ENCODE measurements around the gene PGLYRP4.
"Not testable (repeated sequence)": the region's sequence is repeated elsewhere in the genome, so short reads cannot be mapped to it uniquely, and the experiment has no call there.

PGLYRP4 gene

DNA sequence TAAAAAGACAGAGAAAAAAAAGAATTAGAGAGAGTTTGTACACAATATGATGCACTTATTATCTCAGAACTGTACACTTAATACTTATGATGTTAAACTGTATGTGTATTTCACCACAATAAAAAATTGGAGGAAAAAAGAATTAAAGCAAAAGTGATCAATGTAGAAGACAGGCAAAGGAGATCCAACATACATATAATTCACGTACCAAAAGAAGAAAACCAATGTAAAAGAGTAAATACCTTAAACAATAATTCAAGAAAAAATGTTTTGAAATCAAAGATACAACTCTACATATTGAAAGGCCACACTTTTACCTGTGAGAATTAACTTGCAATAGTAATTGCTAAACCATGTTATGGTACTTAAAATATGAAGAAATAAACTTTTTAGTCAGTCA is 26.1 kb downstream of the PGLYRP4 start:
- TF ChIP-seq, protein P1, sequence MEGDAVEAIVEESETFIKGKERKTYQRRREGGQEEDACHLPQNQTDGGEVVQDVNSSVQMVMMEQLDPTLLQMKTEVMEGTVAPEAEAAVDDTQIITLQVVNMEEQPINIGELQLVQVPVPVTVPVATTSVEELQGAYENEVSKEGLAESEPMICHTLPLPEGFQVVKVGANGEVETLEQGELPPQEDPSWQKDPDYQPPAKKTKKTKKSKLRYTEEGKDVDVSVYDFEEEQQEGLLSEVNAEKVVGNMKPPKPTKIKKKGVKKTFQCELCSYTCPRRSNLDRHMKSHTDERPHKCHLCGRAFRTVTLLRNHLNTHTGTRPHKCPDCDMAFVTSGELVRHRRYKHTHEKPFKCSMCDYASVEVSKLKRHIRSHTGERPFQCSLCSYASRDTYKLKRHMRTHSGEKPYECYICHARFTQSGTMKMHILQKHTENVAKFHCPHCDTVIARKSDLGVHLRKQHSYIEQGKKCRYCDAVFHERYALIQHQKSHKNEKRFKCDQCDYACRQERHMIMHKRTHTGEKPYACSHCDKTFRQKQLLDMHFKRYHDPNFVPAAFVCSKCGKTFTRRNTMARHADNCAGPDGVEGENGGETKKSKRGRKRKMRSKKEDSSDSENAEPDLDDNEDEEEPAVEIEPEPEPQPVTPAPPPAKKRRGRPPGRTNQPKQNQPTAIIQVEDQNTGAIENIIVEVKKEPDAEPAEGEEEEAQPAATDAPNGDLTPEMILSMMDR (IDR thresholded peaks at IDR 0.05; ENCODE audit: insufficient read depth, low read length, poor library complexity, severe bottlenecking) = no peak
- no peaks in the 10 kb centered on the region for H3K36me3 ChIP-seq (ENCODE audit: control insufficient read depth, insufficient read depth, low read length)
- H3K4me3 ChIP-seq (replicated peaks; ENCODE audit: low read depth, low read length) = no peak overlapping the region
- no peak for DNase-seq (ENCODE audit: extremely low read depth, insufficient read length)
- no peaks in the 10 kb centered on the region for H3K27me3 ChIP-seq (replicated peaks; ENCODE audit: control insufficient read depth, insufficient read depth, low read length)

GRCh38 chr1:153318145-153318544 is 30.5 kb downstream of the PGLYRP4 start:
- not testable (repeated sequence) for H3K27me3 ChIP-seq (replicated peaks; ENCODE audit: control insufficient read depth, insufficient read depth, low read length); DNase-seq (ENCODE audit: extremely low read depth, insufficient read length)

DNA sequence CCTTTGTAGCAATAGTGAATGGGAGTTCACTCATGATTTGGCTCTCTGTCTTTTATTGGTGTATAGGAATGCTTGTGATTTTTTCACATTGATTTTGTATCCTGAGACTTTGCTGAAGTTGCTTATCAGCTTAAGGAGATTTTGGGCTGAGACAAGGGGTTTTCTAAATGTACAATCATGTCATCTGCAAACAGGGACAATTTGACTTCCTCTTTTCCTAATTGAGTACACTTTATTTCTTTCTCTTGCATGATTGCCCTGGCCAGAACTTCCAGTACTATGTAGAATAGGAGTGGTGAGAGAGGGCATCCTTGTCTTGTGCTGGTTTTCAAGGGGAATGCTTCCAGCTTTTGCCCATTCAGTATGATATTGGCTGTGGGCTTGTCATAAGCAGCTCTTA is 32.6 kb downstream of the PGLYRP4 start:
- DNase-seq (ENCODE audit: extremely low read depth, insufficient read length); H3K27me3 ChIP-seq (replicated peaks; ENCODE audit: control insufficient read depth, insufficient read depth, low read length); H3K36me3 ChIP-seq (ENCODE audit: control insufficient read depth, insufficient read depth, low read length); H3K4me3 ChIP-seq (replicated peaks; ENCODE audit: low read depth, low read length): not testable (repeated sequence)

More at GRCh38 chr1:153318145-153318544, 30.5 kb downstream of the PGLYRP4 start:
- not testable (repeated sequence) for H3K36me3 ChIP-seq (ENCODE audit: control insufficient read depth, insufficient read depth, low read length); H3K4me3 ChIP-seq (replicated peaks; ENCODE audit: low read depth, low read length)

GRCh38 chr1:153314388-153314787 is 34.3 kb downstream of the PGLYRP4 start:
- not testable (repeated sequence) for H3K27me3 ChIP-seq (replicated peaks; ENCODE audit: control insufficient read depth, insufficient read depth, low read length); H3K4me3 ChIP-seq (replicated peaks; ENCODE audit: low read depth, low read length); DNase-seq (ENCODE audit: extremely low read depth, insufficient read length)

GRCh38 chr1:153313288-153313687 is 35.4 kb downstream of the PGLYRP4 start:
- TF ChIP-seq, protein P1 (IDR thresholded peaks at IDR 0.05; ENCODE audit: insufficient read depth, low read length, poor library complexity, severe bottlenecking) = no peak
- no peak for DNase-seq (ENCODE audit: extremely low read depth, insufficient read length)
- no peaks in the 10 kb centered on the region for H3K36me3 ChIP-seq (ENCODE audit: control insufficient read depth, insufficient read depth, low read length)
- H3K4me3 ChIP-seq (replicated peaks; ENCODE audit: low read depth, low read length) = no peak overlapping the region
- no peaks in the 10 kb centered on the region; the same call in 1 of the 2 replicates for H3K27me3 ChIP-seq (replicated peaks; ENCODE audit: control insufficient read depth, insufficient read depth, low read length)

More at GRCh38 chr1:153314388-153314787, 34.3 kb downstream of the PGLYRP4 start:
- H3K36me3 ChIP-seq (ENCODE audit: control insufficient read depth, insufficient read depth, low read length) = not testable (repeated sequence)

DNA sequence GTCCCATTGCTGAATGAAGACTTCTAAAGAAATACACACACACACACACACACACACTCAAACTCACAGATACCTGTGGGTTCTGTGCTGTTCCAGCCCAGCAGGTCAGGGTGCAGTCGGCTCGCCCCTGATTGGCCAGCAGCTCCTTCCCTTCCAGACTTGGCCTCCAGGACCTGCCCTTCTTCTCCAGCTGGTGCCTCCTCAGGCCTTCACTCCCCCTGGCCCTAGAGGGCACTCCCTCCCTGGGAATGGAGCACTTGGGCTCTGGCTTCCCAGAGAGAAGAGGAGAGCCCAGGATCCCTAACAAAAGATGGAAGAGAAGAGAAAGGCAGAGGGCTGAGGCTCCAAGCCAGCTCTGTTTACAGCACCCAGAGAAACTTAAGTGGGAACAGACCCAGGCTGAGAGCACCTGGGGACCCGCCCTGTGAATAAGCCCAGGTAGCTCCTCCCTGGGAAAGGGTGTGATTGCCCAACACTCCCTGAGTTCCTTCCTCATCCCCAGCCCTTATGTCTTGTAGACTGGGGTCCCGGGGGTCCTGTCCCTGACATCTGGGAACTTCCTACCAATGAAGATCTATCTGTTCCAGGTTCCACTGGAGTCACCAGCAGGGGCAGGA is 36.0 kb downstream of the PGLYRP4 start, which contains the start of gene PGLYRP3:
PGLYRP3 (minus strand) TSS at position 383 of the 617 bp plus-strand sequence. CDS start 2,287 bp downstream, outside the sequence.
- H3K27me3 ChIP-seq (replicated peaks; ENCODE audit: control insufficient read depth, insufficient read depth, low read length) = no peaks in the 10 kb centered on the region; the same call in 1 of the 2 replicates
- no peaks in the 10 kb centered on the region for H3K36me3 ChIP-seq (ENCODE audit: control insufficient read depth, insufficient read depth, low read length)
- no peak within 1 kb of the TSS for H3K4me3 ChIP-seq (replicated peaks; ENCODE audit: low read depth, low read length)
- TF ChIP-seq, protein P1 (IDR thresholded peaks at IDR 0.05; ENCODE audit: insufficient read depth, low read length, poor library complexity, severe bottlenecking) = no peak
- no peak for DNase-seq (ENCODE audit: extremely low read depth, insufficient read length)

DNA sequence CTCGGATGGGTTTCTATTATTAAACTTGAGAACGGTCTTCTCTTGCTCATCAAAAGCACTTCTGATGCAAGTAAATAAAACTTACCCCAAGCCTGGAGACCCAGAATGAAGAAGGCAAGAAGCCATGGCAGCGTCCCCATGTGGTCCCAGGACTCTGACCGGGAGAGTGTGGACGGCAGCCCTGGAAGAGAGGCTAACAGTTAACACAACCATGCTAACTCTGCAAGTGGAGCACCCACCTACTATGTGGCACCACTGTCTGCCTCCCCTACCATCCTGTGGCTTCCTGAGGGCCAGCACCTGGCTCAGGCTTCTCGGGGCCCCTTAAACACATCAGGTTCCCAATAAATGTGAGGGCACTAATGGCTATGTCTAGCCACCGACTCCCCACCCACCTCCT is 38.1 kb downstream of the PGLYRP4 start:
- Histone ChIP-seq H3K36me3 (ENCODE audit: control insufficient read depth, insufficient read depth, low read length) (no peaks in the 10 kb centered on the region), H3K4me3 (replicated peaks; ENCODE audit: low read depth, low read length) (no peak overlapping the region), H3K27me3 (replicated peaks; ENCODE audit: control insufficient read depth, insufficient read depth, low read length) (peaks cover 1% of the 10 kb centered on the region; the same call in 1 of the 2 replicates)
- TF ChIP-seq, protein P1 (IDR thresholded peaks at IDR 0.05; ENCODE audit: insufficient read depth, low read length, poor library complexity, severe bottlenecking) = no peak
- DNase-seq (ENCODE audit: extremely low read depth, insufficient read length) = no peak

Data from GM06990 (cell line).